Thyroid gland (tissue), 4 donors: ENCODE measurements around the gene LIMCH1.

Source experiments
- POLR2A ChIP-seq, 2 donors: fragments of 450-650 bp; IDR thresholded peaks; one replicate each; pipeline ENCODE4 v1.6.1; 2017; ENCODE audit warnings: antibody characterized with exemption in 2 of 2, mild to moderate bottlenecking in 2 of 2, moderate library complexity in 1 of 2
- TF ChIP-seq, protein P1 (sequence below), 6 experiments: fragments of 200-600 bp in 3 of 6; fragments of 450-650 bp in 3 of 6; sonication (generic) in 3 of 6; IDR thresholded peaks; one replicate each; pipeline ENCODE4 v1.5.1; 2016 to 2019; ENCODE audit warnings: antibody characterized with exemption in 6 of 6, mild to moderate bottlenecking in 2 of 6, inconsistent platforms in 1 of 6, moderate library complexity in 1 of 6

DNA sequence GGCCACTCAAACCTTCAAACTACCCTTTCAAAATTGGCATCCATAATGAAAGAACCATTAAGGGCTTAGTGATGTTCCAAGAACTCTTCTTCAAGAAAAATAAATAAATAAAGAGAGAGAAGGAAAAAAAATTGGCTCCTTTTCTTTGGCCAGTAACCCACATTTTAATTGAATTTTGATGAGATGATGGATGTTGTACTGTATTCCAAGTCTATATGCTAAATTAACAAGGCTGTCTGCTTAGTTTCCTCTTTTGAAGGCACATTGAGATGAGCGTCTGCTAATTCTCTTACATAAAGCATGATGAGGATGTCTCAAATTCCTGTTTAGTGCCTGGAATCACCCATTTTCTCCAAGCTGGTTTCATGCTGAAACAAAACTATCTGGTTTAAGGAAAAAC lies 177.2 kb downstream of the LIMCH1 start:
- TF ChIP-seq POLR2A (IDR thresholded peaks at IDR 0.05): no peak
- TF ChIP-seq, protein P1, sequence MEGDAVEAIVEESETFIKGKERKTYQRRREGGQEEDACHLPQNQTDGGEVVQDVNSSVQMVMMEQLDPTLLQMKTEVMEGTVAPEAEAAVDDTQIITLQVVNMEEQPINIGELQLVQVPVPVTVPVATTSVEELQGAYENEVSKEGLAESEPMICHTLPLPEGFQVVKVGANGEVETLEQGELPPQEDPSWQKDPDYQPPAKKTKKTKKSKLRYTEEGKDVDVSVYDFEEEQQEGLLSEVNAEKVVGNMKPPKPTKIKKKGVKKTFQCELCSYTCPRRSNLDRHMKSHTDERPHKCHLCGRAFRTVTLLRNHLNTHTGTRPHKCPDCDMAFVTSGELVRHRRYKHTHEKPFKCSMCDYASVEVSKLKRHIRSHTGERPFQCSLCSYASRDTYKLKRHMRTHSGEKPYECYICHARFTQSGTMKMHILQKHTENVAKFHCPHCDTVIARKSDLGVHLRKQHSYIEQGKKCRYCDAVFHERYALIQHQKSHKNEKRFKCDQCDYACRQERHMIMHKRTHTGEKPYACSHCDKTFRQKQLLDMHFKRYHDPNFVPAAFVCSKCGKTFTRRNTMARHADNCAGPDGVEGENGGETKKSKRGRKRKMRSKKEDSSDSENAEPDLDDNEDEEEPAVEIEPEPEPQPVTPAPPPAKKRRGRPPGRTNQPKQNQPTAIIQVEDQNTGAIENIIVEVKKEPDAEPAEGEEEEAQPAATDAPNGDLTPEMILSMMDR (IDR thresholded peaks at IDR 0.05): no peak
